ENCODE data around the gene TMEM171. TPM values are rescaled to one million over a fixed set of nuclear protein-coding genes. Genes with fewer than 3 reads are reported as not detected.

Gene TMEM171
- total RNA-seq = 1.2 and 1.3 TPM in 2 replicates

GRCh38 chr5:73120222-73121118 is at the start of gene TMEM171:
TSS of gene TMEM171 (plus strand) at chr5:73120575. CDS start at chr5:73123374, 2,799 bp downstream.

GRCh38 chr5:73172951-73173350 is 52.6 kb downstream of the TMEM171 start, which contains the start of gene TMEM174:
TSS of gene TMEM174 (plus strand) at chr5:73173193. CDS start at chr5:73173244, 51 bp downstream.

Other genes starting within 250 kb of the TMEM171 start
- gene FCHO2, start 164.5 kb upstream of the TMEM171 start, total RNA-seq = 22.8 and 24.2 TPM in 2 replicates
- gene TMEM174, start 52.6 kb downstream of the TMEM171 start, total RNA-seq = not detected in 2 replicates